SK-MEL-5 (cell line): ENCODE measurements around the gene PSMC1. TPM values are rescaled to one million over a fixed set of nuclear protein-coding genes. Genes with fewer than 3 reads are reported as not detected.

Experiments used
- DNase-seq: peaks from one replicate; pipeline ENCODE4 v3.0.0-alpha.2; 2016; ENCODE audit warnings: low read depth, low spot score
- in situ Hi-C: cut with HindIII; loops from 2 replicates; pipeline ENCODE4 v1.10.0; 2016; ENCODE audit warnings: low sequenced_read_pairs, high pct_unique_total_duplicates, low pct_unique_long_range_greater_than_20kb
- total RNA-seq: library from RNA; depleted of rRNA; stranded (reverse); fragments of >200 nt; shearing (Covaris generic); gene quantifications from 2 replicates; pipeline ENCODE4 v1.2.3, GENCODE V29; 2014

The PSMC1 gene
- total RNA-seq, 1 experiment from 2014 or later = 177 TPM

- peak; percentile 79 for DNase-seq
- in situ Hi-C loops = no loop called here
Observed at GRCh38 chr14:90295870-90296516, 39.6 kb downstream of the PSMC1 start.

DNA sequence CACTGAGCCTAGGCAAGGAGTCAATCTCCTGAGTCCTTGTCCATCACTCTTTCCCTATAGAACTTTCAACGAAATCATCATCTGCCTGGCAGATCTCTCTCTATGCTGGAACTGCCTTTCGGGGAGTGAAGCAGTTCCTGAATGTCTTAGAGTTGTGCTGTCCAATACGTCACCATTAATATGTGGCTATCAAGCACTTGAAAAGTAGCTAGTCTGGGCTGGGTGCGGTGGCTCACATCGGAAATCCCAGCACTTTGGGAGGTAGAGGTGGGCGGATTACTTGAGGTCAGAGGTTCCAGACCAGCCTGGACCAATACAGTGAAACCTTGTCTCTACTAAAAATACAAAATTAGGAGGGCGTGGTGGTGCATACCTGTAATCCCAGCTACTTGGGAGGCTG, 40.3 kb downstream of the PSMC1 start:
- in situ Hi-C loops = no loop called here

DNA sequence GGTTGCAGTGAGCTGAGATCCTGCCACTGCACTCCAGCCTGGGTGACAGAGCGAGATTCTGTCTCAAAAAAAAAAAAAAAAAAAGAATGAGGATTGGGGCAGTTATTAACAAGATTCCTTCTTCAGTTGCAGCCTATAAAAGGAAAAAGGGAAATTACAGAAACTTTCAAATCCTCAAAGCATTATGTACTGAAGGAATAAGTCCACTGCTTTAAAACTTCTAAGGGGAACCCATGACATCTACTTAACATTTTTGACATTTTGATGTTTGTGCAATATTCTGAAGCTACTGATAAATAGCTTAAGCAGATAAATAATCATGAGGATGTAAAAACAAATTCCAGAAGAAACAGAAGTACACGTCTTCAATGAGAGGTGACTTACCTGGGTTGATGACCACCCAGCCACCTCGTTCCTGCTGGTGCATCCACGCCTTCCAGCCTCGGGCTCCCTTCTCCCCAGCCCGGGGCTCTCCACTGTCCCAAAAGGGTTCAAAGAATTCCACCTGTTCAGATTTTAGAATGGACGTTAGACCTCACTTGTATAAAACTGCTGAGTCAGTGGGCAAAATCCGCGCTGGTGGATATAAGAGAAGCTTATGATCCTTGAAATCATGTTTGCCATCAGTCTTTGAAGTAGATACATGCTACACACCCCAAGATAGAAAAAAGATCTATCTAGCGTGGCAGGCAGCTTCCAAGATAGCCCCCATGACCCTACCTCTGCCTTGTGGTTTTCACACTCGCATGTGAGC, 41.7 kb downstream of the PSMC1 start:
- in situ Hi-C loops = no loop called here
- no peak for DNase-seq

More for the DNA sequence above, 40.3 kb downstream of the PSMC1 start:
- no peak for DNase-seq

- in situ Hi-C loops = no loop called here
- no peak for DNase-seq
Observed at GRCh38 chr14:90299408-90299807, 43.1 kb downstream of the PSMC1 start.

GRCh38 chr14:90300611-90301047, 44.3 kb downstream of the PSMC1 start:
- in situ Hi-C loops = no loop called here
- DNase-seq = no peak

DNA sequence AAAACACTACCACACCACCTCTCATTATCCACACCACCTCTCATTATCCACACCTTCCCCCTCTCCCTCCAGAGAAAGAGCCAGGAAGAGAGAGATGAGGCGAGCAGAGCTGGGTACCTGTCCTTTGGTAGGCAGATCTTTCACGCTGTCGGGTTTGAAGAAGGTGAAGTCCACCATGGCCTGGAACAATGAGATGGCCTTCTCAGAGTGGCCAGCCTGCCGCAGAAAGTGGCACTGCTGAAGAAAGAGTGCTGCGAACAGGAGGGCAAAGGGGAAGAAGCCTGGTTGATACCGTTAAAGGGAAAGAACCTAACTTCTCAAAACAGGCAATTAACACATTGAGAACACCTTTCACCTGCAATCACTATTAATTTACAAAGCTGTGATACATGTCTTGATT, 44.8 kb downstream of the PSMC1 start:
- in situ Hi-C loops = no loop called here
- DNase-seq = no peak

DNA sequence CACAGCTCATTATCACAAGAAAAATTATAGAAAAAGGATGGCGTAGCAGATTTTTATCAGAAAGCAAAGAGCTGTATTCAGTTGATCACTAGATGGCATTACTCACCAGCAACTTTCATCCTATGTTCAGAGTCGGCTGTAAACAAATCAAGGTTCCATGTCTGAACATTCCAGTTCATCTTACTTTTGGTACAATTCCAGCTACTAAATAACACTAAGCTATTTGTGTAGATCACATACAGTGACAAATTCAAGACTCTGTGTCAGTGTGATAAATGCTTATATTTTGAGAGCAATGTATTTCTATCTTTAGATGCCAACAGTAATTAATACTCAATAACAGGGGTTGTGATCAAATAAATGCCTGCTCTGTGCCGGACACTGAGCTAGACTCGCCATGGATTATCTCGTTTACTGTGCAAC, 45.3 kb downstream of the PSMC1 start:
- in situ Hi-C loops = no loop called here
- peak; percentile 63 for DNase-seq

DNA sequence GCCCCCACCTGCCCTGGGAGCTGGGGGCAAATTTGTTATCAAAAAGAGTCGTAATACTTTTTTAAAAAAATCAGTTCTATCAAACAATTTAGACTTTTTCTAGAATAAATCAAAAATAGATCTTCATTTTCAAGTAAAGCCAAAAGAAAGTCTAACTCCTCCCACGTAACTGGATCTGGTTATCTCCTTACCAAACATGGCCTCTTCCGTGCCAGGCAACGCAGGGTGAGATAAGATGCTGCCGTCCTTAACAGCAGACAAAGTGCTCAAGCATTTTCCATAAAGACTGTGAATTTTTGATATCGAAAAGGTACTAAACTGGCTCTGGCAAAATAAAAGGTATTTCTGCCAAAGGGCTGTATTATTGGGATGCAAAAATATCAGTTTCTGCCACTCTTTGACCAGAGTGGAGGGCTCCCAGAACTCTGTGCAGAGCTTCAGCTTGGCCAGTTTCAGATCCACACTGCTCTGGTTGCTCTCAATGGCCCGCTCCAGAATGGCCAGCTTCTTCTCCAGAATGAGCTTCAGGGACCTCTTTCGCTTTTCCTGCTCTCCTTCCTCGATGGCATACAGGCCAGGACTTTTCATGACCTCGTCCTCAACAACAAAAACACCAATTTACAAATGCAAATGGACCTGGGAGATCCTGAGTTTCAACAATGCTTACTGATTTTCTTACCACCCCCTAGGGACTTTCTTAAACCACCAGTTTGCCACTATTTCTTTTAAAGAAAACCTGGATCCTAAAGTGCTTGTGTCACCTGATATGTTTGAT, 46.4 kb downstream of the PSMC1 start:
- no peak for DNase-seq
- in situ Hi-C loops = no loop called here

DNA sequence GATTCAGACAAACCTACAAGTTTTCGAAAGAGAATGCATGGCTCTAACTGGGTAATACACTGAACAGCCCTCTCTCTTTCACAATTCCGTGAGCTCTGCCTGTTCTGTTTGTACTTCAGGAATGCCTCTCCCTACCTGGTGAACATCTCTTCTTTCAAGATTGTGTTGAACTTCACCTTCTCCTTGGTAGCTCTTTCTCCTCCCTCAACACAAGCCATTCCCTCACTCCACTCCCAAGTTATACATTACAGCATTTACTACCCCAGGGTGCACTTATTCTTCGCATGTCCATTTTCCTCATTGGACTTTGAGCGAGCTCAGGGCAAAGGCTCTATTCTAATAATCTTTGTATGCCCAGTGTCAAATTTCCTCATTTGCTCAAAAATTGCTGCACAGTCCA, 47.1 kb downstream of the PSMC1 start:
- no peak for DNase-seq
- in situ Hi-C loops = no loop called here

- in situ Hi-C loops = no loop called here
- DNase-seq = no peak
Observed at GRCh38 chr14:90304502-90304901, 48.1 kb downstream of the PSMC1 start.

GRCh38 chr14:90305176-90305601, 48.8 kb downstream of the PSMC1 start:
- in situ Hi-C loops = no loop called here
- DNase-seq = no peak

- in situ Hi-C loops = no loop called here
Observed at GRCh38 chr14:90308561-90308960, 52.2 kb downstream of the PSMC1 start.

DNA sequence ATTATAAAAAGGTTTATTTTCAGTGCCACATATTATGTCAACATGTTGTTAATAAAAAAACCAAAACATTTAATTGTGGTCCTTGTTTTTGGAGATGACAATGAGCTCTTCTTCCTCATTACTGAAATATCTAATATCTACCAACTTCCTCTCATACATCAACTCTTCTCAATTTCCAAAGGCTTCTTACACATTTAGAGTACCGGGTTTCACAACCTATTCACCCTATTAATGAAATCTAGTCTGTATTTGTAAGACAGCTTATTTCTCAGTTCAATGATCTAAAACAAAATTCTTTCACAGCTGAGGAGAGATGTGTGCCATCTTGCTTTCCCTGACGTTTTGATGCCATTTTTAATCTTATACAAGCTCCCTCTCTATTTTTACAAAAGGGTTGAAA, 60.9 kb downstream of the PSMC1 start:
- in situ Hi-C loops = no loop called here
- DNase-seq = no peak

More at GRCh38 chr14:90308561-90308960, 52.2 kb downstream of the PSMC1 start:
- no peak for DNase-seq

GRCh38 chr14:90318016-90318415, 61.7 kb downstream of the PSMC1 start:
- DNase-seq = no peak
- in situ Hi-C loops = no loop called here

- in situ Hi-C loops = no loop called here
- DNase-seq = no peak
Observed at GRCh38 chr14:90319173-90319572, 62.8 kb downstream of the PSMC1 start.

DNA sequence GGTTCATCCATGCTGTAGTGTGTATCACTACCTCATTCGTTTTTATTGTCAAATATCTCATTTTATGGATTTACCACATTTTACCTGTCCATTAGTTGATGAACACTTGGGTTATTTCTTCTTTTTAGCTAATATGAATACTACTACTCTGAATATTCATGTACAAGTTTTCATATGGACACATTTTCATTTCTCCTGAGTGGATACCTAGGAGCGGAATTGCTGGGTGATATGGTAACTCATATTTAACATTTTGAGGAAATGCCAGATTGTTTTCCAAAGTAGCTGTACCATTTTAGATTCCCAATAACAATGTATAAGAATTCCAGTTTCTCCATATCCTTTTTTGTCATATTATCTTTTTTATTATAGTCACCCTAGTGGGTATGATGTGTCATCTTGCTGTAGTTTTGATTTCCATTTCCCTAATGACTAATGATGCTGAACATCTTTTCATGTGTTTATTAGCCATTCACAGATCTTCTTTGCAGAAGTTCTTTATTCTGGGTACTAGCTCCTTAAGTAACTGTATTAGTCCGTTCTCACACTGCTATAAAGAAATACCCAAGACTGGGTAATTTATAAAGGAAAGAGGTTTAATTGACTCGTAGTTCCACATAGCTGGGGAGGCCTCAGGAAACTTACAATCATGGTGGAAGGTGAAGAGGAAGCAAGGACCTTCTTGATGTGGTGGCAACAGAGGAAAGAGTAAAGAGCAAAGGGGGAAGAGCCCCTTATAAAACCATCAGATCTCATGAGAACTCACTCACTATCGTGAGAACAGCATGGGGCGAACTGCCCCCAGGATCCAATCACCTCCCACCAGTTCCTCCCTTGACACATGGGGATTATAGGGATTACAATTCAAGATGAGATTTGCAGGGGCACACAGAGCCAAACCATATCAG, 63.5 kb downstream of the PSMC1 start:
- DNase-seq = no peak
- in situ Hi-C loops = no loop called here

GRCh38 chr14:90321891-90322290, 65.5 kb downstream of the PSMC1 start:
- no peak for DNase-seq
- in situ Hi-C loops = no loop called here
